Subcutaneous adipose tissue (tissue), 4 donors: ENCODE results near the gene REV3L. TPM values are rescaled to one million over a fixed set of nuclear protein-coding genes. Genes with fewer than 3 reads are reported as not detected.

ENCODE experiments used
- total RNA-seq, 4 donors: library from RNA; depleted of rRNA; stranded (reverse); fragments of >200 nt; gene quantifications; one replicate each; pipeline ENCODE4 v1.1.0, GENCODE V29; 2016
- TF ChIP-seq, protein P1 (sequence below): fragments of 450-650 bp; IDR thresholded peaks from one replicate; pipeline ENCODE4 v1.5.1; 2016; ENCODE audit warnings: low read depth, mild to moderate bottlenecking, control low read depth, antibody characterized with exemption, moderate library complexity

Gene REV3L
- total RNA-seq, 4 donors from 2014 or later: 94.7 to 140 (median 106) TPM

DNA sequence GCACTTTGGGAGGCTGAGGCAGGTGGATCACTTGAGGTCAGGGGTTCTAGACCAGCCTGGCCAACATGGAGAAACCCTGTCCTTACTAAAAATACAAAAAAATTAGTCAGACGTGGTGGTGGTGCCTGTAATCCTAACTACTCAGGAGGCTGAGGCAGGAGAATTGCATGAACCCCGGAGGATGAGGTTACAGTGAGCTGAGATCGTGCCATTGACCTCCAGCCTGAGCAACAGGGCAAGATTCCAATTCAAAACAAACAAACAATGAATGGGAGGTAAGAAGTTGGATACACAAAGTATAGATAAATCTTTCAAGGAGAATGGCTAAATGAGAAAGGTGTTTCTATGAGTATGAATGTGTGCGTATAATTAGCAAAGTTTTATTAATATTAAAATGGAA is 75.3 kb downstream of the REV3L start:
- TF ChIP-seq, protein P1, sequence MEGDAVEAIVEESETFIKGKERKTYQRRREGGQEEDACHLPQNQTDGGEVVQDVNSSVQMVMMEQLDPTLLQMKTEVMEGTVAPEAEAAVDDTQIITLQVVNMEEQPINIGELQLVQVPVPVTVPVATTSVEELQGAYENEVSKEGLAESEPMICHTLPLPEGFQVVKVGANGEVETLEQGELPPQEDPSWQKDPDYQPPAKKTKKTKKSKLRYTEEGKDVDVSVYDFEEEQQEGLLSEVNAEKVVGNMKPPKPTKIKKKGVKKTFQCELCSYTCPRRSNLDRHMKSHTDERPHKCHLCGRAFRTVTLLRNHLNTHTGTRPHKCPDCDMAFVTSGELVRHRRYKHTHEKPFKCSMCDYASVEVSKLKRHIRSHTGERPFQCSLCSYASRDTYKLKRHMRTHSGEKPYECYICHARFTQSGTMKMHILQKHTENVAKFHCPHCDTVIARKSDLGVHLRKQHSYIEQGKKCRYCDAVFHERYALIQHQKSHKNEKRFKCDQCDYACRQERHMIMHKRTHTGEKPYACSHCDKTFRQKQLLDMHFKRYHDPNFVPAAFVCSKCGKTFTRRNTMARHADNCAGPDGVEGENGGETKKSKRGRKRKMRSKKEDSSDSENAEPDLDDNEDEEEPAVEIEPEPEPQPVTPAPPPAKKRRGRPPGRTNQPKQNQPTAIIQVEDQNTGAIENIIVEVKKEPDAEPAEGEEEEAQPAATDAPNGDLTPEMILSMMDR: no peak

DNA sequence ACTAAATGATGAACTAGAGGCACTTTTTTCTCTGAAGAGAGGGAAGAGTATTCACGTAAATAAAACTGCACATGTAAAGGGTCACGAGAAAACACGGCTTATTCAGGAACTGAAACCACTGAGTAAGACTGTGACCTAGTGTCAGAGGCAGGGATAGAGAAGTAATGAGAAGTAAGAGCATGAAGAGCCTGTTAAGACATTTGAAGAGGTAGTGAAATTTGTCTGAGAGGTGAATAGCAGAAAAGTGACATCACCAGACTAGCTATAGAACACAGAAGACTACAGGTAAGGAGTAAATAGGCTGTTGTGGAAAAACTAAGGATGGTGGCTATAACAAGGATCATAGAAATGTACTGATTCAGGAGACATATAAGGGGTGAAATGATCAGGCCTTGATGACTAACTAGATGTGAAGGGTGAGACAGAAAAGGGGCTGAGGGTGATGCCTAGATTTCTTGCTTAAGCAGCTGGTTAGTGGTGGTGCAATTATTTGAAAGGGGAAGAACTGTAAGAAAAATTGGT is 76.8 kb downstream of the REV3L start:
- TF ChIP-seq, protein P1: no peak

DNA sequence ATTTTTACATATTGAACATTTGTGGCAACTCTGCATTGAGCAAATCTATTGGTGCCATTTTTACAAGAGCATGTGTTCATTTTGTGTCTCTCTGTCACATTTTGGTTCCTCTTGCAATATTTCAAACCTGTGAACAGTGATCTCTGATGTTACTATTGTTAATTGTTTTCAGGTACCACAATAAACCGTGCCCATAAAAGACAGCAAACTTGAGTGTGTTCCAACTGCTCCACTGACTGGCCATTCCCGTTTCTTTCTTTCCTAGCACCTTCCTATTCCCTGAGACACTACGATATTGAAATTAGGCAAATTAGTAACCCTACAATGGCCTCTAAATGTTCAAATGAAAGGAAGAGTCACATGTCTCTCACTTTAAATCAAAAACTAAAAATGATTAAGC is 79.6 kb downstream of the REV3L start:
- TF ChIP-seq, protein P1: no peak

DNA sequence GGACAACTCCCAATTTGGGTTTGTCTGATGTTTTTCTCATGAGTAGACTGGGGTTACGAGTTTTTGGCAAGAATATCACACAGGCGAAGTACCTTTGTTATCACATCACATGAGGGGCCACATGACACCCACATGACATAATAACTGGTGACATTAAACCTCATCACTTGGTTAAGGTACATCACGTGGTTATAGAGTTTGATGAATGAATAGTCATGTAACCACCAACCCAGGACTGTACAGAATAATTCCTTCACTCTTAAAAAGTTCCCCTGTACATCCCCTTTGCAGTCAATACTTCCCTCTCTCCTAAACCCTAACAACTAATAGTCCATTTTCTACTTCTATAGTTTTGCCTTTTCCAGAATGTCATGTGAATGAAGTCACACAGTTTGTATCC is 83.4 kb downstream of the REV3L start:
- TF ChIP-seq, protein P1: no peak

DNA sequence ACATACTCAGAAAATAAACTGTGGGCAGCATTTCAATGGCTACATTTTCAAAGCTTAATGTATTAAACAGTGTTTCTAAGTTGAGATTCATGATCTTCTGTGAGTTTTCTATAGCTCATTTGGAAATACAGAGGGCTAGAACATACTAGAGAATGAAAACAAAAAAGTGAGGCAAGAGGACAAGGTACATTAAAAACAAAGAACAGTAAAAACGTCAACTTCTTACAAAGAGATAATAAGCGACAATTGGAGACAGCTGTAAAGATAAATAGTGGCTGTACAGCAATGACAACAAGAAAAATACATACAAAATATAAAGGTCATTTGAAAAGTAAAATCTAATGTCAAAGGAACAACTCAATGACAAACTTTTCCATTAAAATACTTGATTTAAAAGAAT is 94.3 kb downstream of the REV3L start:
- TF ChIP-seq, protein P1: no peak

DNA sequence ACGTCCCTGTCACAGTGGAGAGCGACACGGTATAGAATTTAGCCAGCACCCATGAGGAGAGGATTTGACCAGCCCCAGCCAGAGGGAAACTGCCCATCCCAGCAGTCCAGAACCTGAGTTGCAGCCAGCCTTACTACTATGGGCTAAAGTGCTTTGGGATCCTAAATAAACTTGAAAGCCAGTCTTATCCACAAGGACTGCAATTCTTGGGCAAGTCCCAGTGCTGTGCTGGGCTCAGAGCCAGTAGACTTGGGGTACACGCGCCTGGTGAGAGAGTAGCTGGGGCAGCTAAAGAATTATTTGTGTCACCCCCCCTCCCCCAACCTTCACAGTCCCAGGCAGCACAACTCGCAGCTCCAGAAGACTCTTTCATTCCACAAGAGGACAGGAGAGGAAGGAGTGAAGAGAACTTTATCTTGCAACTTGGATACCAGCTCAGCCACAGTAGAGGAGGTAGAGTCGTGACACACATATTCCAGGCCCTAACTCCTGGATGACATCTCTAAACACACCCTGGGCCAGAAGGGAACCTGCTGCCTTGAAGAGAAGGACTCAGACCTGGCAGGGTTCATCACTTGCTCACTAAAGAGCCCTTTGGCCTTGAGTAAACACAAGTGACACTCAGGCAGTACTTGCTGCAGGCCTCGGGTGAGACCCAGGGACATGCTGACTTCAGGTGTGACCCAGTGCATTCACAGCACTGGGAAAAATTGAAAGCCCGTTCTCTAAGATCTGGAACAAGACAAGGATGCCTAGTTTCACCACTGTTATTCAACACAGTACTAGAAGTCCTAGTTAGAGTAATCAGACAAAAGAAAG is 100.3 kb downstream of the REV3L start:
- TF ChIP-seq, protein P1: no peak

DNA sequence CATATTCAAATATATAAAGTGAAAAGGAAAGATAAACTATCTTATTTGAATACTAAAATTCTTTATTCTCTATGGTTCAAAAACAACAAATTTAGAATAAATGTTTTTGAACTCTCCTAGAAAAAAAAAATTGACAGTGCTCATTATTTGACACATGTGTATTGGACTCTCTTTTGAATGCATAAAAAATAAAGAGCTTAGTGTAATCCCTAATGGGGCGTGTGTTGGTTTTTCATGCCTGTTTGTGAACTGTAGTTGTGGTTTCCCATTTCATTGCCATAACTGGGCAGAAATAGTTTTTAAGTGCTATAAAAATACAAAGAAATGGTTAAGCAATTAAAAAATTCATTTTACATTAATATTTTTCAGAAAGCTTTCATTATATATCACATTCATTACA is 101.3 kb downstream of the REV3L start:
- TF ChIP-seq, protein P1: no peak
